H7 (cell line): ENCODE measurements around the gene SCGN. TPM values are rescaled to one million over a fixed set of nuclear protein-coding genes. Genes with fewer than 3 reads are reported as not detected.

Source experiments
- DNase-seq: peaks from one replicate; pipeline ENCODE4 v3.0.0; 2012
- H3K27me3 ChIP-seq: 2 replicates; pipeline ENCODE4 v1.6.0; 2011; ENCODE audit warnings: mild to moderate bottlenecking, low read length; ENCODE audit not compliant: control insufficient read depth, insufficient read depth
- H3K36me3 ChIP-seq: replicated peaks from 2 replicates; pipeline ENCODE4 v1.5.1; 2011; ENCODE audit warnings: low read length; ENCODE audit not compliant: control insufficient read depth, insufficient read depth
- H3K4me3 ChIP-seq: 2 replicates; pipeline ENCODE4 v1.5.1; 2011; ENCODE audit warnings: low read depth, mild to moderate bottlenecking, control low read depth, low read length, moderate library complexity; ENCODE audit not compliant: insufficient read depth
- total RNA-seq: library from RNA; depleted of rRNA; stranded (reverse); fragments of >200 nt; shearing (Covaris generic); gene quantifications from 2 replicates; pipeline ENCODE4 v1.2.3, GENCODE V29; 2014

The SCGN gene
- total RNA-seq, 1 experiment from 2014 or later = not detected

- no peak for DNase-seq
- Histone ChIP-seq H3K4me3 (no peak overlapping the region), H3K36me3 (no peaks in the 10 kb centered on the region), H3K27me3 (no peaks in the 10 kb centered on the region)
Observed at GRCh38 chr6:25685896-25686295, 33.9 kb downstream of the SCGN start.

GRCh38 chr6:25686856-25687255 lies 34.8 kb downstream of the SCGN start:
- no peaks in the 10 kb centered on the region for H3K36me3 ChIP-seq
- no peak for DNase-seq
- no peak overlapping the region for H3K4me3 ChIP-seq
- no peaks in the 10 kb centered on the region for H3K27me3 ChIP-seq

GRCh38 chr6:25689966-25690365 lies 38.0 kb downstream of the SCGN start:
- H3K4me3 ChIP-seq = no peak overlapping the region

GRCh38 chr6:25691894-25692293 lies 39.9 kb downstream of the SCGN start:
- Histone ChIP-seq H3K36me3 (no peaks in the 10 kb centered on the region), H3K27me3 (no peaks in the 10 kb centered on the region), H3K4me3 (no peak overlapping the region)
- no peak for DNase-seq

More at GRCh38 chr6:25689966-25690365, 38.0 kb downstream of the SCGN start:
- Histone ChIP-seq H3K36me3 (no peaks in the 10 kb centered on the region), H3K27me3 (no peaks in the 10 kb centered on the region)
- no peak for DNase-seq

- peak; percentile 46 for DNase-seq
- H3K27me3 ChIP-seq = no peaks in the 10 kb centered on the region
- no peak overlapping the region for H3K4me3 ChIP-seq
- H3K36me3 ChIP-seq = no peaks in the 10 kb centered on the region
Observed at GRCh38 chr6:25692472-25692871, 40.5 kb downstream of the SCGN start.

- no peaks in the 10 kb centered on the region for H3K27me3 ChIP-seq
- DNase-seq = no peak
- no peak overlapping the region for H3K4me3 ChIP-seq
- H3K36me3 ChIP-seq = no peaks in the 10 kb centered on the region
Observed at GRCh38 chr6:25694366-25694765, 42.4 kb downstream of the SCGN start.

GRCh38 chr6:25695671-25696070 lies 43.7 kb downstream of the SCGN start:
- Histone ChIP-seq H3K4me3 (no peak overlapping the region), H3K36me3 (no peaks in the 10 kb centered on the region), H3K27me3 (no peaks in the 10 kb centered on the region)
- DNase-seq = no peak

- Histone ChIP-seq H3K27me3 (no peaks in the 10 kb centered on the region), H3K36me3 (no peaks in the 10 kb centered on the region), H3K4me3 (no peak overlapping the region)
- DNase-seq = no peak
Observed at GRCh38 chr6:25697537-25698340, 45.7 kb downstream of the SCGN start.

GRCh38 chr6:25698631-25699030 lies 46.6 kb downstream of the SCGN start:
- Histone ChIP-seq H3K27me3 (no peaks in the 10 kb centered on the region), H3K4me3 (no peak overlapping the region), H3K36me3 (no peaks in the 10 kb centered on the region)
- DNase-seq = no peak

- Histone ChIP-seq H3K36me3 (no peaks in the 10 kb centered on the region), H3K4me3 (no peak overlapping the region), H3K27me3 (no peaks in the 10 kb centered on the region)
- DNase-seq = no peak
Observed at GRCh38 chr6:25699649-25700048, 47.6 kb downstream of the SCGN start.

GRCh38 chr6:25700761-25701160 lies 48.7 kb downstream of the SCGN start:
- DNase-seq = no peak
- no peak overlapping the region for H3K4me3 ChIP-seq
- no peaks in the 10 kb centered on the region for H3K36me3 ChIP-seq
- H3K27me3 ChIP-seq = no peaks in the 10 kb centered on the region

- Histone ChIP-seq H3K36me3 (no peaks in the 10 kb centered on the region), H3K27me3 (no peaks in the 10 kb centered on the region)
- DNase-seq = no peak
Observed at GRCh38 chr6:25701807-25702206, 49.8 kb downstream of the SCGN start.

GRCh38 chr6:25703005-25703404 lies 51.0 kb downstream of the SCGN start:
- Histone ChIP-seq H3K36me3 (no peaks in the 10 kb centered on the region), H3K4me3 (no peak overlapping the region), H3K27me3 (no peaks in the 10 kb centered on the region)
- DNase-seq = no peak

More at GRCh38 chr6:25701807-25702206, 49.8 kb downstream of the SCGN start:
- H3K4me3 ChIP-seq = no peak overlapping the region

- DNase-seq = no peak
- H3K27me3 ChIP-seq = no peaks in the 10 kb centered on the region
- no peak overlapping the region for H3K4me3 ChIP-seq
- H3K36me3 ChIP-seq = no peaks in the 10 kb centered on the region
Observed at GRCh38 chr6:25704001-25704400, 52.0 kb downstream of the SCGN start.

GRCh38 chr6:25706314-25707014 lies 54.4 kb downstream of the SCGN start:
- no peak for DNase-seq
- no peaks in the 10 kb centered on the region for H3K36me3 ChIP-seq
- H3K4me3 ChIP-seq = no peak overlapping the region
- no peaks in the 10 kb centered on the region for H3K27me3 ChIP-seq
